Tibial artery (tissue), 4 donors: ENCODE measurements around the gene AGPAT1.

Experiments used
- DNase-seq, 2 donors: peaks; one replicate each; pipeline ENCODE4 v3.0.0-alpha.2; 2019
- H3K27ac ChIP-seq, 2 donors: fragments of 200-600 bp; sonication (generic) in 1 of 2; 1 replicate in 1 of 2; 2 replicates in 1 of 2; pipeline ENCODE4 v1.5.1; 2018 to 2019; ENCODE audit warnings: mild to moderate bottlenecking in 1 of 2
- H3K27me3 ChIP-seq, 2 donors: fragments of 200-600 bp; sonication (generic) in 1 of 2; one replicate each; pipeline versions ENCODE4 v1.5.1 to v1.6.0; 2016 to 2019
- H3K36me3 ChIP-seq, 3 donors: fragments of 200-600 bp; sonication (generic) in 2 of 3; one replicate each; pipeline ENCODE4 v1.5.1; 2016 to 2019; ENCODE audit warnings: mild to moderate bottlenecking in 2 of 3
- H3K4me1 ChIP-seq, 4 donors: fragments of 200-600 bp; sonication (generic) in 2 of 4; 1 replicate in 3 of 4; 2 replicates in 1 of 4; pipeline ENCODE4 v1.5.1; 2016 to 2019
- H3K4me3 ChIP-seq, 2 donors: fragments of 200-600 bp; sonication (generic) in 1 of 2; 1 replicate in 1 of 2; 2 replicates in 1 of 2; pipeline ENCODE4 v1.5.1; 2018 to 2019; ENCODE audit warnings: mild to moderate bottlenecking in 2 of 2
- H3K9me3 ChIP-seq, 3 donors: fragments of 200-600 bp; sonication (generic) in 1 of 3; one replicate each; pipeline ENCODE4 v1.5.1; 2016 to 2019
- intact Hi-C: fragments of 100-400 bp; cut with DNase I; formaldehyde crosslinking; loops from one replicate; pipeline ENCODE4 v1.15.0; 2023; ENCODE audit warnings: low total_unique reads
- TF ChIP-seq, protein P1 (sequence below), 2 experiments: fragments of 200-600 bp in 1 of 2; fragments of 450-650 bp in 1 of 2; IDR thresholded peaks; one replicate each; pipeline ENCODE4 v1.5.1; 2017 to 2019; ENCODE audit warnings: antibody characterized with exemption in 2 of 2, mild to moderate bottlenecking in 1 of 2, moderate library complexity in 1 of 2

AGPAT1 gene

DNA sequence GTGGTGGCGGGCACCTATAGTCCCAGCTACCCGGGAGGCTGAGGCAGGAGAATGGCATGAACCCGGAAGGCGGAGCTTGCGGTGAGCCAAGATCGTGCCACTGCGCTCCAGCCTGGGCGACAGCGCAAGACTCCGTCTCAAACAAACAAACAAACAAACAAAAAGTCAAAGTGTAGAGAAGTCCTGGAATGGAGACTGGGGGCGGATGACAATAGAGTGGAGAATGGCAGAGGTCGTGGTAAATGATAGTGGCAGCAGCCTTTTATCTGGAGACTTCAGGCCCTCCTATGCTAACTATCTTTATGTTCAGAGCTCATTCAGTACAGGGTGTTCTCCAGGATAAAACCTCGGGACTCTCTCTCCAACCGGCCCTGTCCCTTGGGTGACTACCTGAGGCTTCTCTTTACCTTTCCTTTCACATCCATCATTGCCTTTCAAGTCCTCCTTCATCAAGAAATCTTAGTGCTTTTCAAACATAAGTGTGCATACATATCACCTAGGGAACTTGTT, 44.4 kb downstream of the AGPAT1 start:
- H3K36me3 ChIP-seq: peaks cover 0 to 6% (median under 1%) of the 10 kb centered on the region in 3 donors
- H3K9me3 ChIP-seq: no peaks in the 10 kb centered on the region
- H3K4me3 ChIP-seq: no peak overlapping the region
- peaks cover 0 to 33% (median 26%) of the 10 kb centered on the region in 4 donors for H3K4me1 ChIP-seq
- H3K27me3 ChIP-seq: no peaks in the 10 kb centered on the region
- H3K27ac ChIP-seq: no peak overlapping the region
- intact Hi-C loops: no loop called here
- DNase-seq: no peak
- TF ChIP-seq, protein P1, sequence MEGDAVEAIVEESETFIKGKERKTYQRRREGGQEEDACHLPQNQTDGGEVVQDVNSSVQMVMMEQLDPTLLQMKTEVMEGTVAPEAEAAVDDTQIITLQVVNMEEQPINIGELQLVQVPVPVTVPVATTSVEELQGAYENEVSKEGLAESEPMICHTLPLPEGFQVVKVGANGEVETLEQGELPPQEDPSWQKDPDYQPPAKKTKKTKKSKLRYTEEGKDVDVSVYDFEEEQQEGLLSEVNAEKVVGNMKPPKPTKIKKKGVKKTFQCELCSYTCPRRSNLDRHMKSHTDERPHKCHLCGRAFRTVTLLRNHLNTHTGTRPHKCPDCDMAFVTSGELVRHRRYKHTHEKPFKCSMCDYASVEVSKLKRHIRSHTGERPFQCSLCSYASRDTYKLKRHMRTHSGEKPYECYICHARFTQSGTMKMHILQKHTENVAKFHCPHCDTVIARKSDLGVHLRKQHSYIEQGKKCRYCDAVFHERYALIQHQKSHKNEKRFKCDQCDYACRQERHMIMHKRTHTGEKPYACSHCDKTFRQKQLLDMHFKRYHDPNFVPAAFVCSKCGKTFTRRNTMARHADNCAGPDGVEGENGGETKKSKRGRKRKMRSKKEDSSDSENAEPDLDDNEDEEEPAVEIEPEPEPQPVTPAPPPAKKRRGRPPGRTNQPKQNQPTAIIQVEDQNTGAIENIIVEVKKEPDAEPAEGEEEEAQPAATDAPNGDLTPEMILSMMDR (IDR thresholded peaks at IDR 0.05): no peak

DNA sequence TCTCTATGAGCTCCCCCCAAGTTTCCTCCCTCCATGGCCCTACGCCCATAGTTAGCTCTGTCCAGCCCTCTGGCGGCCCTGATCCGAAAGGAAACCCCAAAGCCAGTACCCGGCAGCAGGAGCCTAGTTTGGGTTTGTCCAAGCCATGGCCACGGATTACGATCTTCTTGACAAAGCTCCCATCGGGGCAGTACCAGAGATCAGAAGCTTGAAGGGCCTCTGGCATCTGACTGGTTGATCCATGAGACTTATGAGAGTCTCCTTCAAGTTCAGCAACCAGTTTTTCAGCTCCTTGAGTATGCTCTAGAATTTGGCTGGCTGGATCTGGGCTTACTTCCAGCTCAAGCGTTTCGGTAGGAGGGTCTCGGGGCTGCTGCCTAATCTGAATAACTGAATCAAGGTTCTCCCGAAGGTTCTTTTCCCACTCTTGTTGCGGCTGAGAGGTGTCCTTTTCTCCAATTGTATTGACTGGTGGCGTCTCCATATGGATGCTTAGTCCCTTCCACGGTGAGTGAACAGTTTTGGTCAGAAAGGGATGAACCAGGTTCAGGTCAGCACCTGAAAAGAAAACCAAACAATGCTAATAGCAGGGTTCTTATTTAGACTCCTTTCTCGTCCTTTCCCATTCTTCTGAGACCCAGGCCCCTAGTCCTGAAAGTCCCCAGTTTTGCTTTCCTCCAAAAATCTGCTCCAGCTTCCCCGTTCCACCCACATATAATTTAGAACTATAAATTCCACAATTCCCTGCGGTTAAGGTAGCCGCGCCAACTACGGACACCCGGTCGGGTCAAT, 46.4 kb downstream of the AGPAT1 start:
- DNase-seq: no peak

DNA sequence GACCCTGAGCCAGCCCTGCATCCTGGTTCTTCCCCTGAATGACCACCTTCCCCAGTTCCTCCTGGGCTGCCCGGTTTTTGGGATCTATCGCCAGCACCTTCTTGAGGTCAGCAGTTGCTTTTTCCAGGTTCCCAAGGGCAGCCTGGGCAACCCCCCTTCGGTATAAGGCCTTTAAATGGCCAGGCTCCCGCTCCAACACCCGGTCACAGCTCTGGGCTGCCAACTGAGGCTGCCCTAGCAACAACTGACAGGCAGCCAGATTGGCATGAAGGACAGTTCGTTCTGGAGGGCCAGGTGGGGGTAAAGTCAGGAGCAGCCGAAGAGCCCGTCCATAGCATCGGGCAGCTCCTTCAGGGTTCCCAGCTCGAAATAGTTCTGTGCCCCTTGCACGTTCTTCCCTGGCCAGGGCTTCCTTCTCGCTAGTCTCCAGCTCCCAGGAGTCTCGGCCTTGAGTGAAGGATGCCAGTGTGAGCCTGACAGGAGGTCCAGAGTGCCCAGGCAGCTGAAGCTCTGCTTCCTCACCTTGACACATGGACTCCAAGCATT, 47.1 kb downstream of the AGPAT1 start:
- Histone ChIP-seq H3K4me1 (peaks cover 0 to 43% (median 34%) of the 10 kb centered on the region in 4 donors), H3K36me3 (peaks cover 23 to 31% (median 25%) of the 10 kb centered on the region in 3 donors), H3K27me3 (no peaks in the 10 kb centered on the region), H3K27ac (peak overlapping the region; percentile 68 to 89), H3K9me3 (no peaks in the 10 kb centered on the region), H3K4me3 (peak overlapping the region; percentile 65 to 94)
- TF ChIP-seq, protein P1 (IDR thresholded peaks at IDR 0.05): no peak
- peak in 1 of 2 donors; percentile 69 for DNase-seq
- intact Hi-C loops: no loop called here

More for the DNA sequence above, 46.4 kb downstream of the AGPAT1 start:
- H3K27me3 ChIP-seq: no peaks in the 10 kb centered on the region
- peak overlapping the region; percentile 68 to 89 for H3K27ac ChIP-seq
- intact Hi-C loops: no loop called here
- H3K4me1 ChIP-seq: peaks cover 0 to 43% (median 34%) of the 10 kb centered on the region in 4 donors
- no peaks in the 10 kb centered on the region for H3K9me3 ChIP-seq
- peak overlapping the region; percentile 65 to 94 for H3K4me3 ChIP-seq
- TF ChIP-seq, protein P1 (IDR thresholded peaks at IDR 0.05): no peak
- H3K36me3 ChIP-seq: peaks cover 17 to 25% (median 19%) of the 10 kb centered on the region in 3 donors

DNA sequence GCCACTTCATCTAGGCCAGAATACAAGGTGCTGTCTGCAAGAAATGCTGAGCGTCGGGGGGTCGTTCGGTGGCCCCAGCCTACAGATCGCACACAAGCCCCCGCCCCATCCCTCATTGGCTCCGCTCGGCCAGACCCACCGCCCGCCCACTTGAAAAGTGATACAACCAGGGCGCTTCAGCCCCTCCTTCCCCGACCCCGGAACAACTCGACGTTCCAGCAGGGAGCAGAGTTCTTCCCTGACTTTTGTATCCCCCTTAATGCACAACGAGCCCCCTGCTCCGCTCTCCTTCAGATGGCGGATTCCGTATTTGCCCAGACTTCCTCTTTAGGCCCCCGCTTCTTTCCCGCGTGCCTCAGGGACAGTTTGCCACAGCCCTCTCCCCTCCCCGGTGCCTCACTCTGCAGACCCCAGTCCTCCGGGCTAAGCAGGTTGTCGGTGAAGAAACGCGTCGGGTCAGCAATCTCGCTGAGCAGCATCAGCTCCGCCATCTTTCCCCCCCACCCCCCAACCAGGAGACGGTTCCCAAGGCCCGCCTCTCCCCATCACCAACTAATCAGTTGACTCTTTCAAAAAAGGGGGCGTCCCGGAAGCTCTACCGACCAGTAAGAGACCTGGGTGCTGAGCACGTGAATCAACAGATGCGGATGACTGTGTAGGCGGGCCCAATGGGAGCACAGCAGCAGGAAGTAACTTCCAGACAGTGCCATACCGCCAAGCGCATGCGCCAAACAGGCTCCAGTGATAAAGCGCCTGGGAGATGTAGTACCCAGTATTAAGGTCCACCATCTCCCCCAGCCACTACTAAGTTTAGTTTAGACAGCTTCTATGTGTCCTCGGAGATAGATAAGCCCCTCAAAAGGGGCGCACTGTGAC, 47.9 kb downstream of the AGPAT1 start, which contains the start of gene ATF6B:
ATF6B (minus strand) TSS at position 530 of the 876 bp plus-strand sequence; CDS start at position 491, 39 bp downstream.
- H3K4me1 ChIP-seq: peaks cover 0 to 43% (median 34%) of the 10 kb centered on the region in 4 donors
- no peaks in the 10 kb centered on the region for H3K9me3 ChIP-seq
- H3K27me3 ChIP-seq: no peaks in the 10 kb centered on the region
- peaks cover 31 to 40% (median 32%) of the 10 kb centered on the region in 3 donors for H3K36me3 ChIP-seq
- intact Hi-C loops: no loop called here
- peak within 1 kb of the TSS; percentile 65 to 94 for H3K4me3 ChIP-seq
- TF ChIP-seq, protein P1 (IDR thresholded peaks at IDR 0.05): no peak
- DNase-seq: peak; percentile 100
- H3K27ac ChIP-seq: peak within 1 kb of the TSS; percentile 89 to 93

DNA sequence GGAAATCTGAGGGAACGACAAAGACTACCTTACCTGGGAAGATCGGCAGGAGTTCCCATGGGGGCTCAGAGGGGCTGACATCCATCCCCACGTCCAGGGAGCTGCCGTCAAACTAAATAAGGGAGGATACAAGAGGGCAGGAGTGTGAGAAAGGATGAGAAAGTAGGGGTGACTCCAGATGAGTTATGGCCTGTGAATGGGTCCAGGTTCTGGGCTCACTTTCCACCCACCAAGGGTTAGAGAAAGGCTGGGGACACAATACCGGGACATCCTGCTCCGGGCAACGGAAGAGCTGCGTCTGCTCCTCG, 48.5 kb downstream of the AGPAT1 start:
- no peak for DNase-seq
- intact Hi-C loops: no loop called here

More for the DNA sequence above, 48.5 kb downstream of the AGPAT1 start:
- peaks cover 35 to 46% (median 38%) of the 10 kb centered on the region in 3 donors for H3K36me3 ChIP-seq
- H3K9me3 ChIP-seq: no peaks in the 10 kb centered on the region
- H3K27ac ChIP-seq: peak overlapping the region; percentile 89 to 93
- TF ChIP-seq, protein P1 (IDR thresholded peaks at IDR 0.05): no peak
- H3K4me1 ChIP-seq: peaks cover 0 to 43% (median 34%) of the 10 kb centered on the region in 4 donors
- no peaks in the 10 kb centered on the region for H3K27me3 ChIP-seq
- H3K4me3 ChIP-seq: peak overlapping the region; percentile 65 to 94
